Neural crest cell (in vitro differentiated cells): ENCODE results near the gene CTU1. TPM values are rescaled to one million over a fixed set of nuclear protein-coding genes. Genes with fewer than 3 reads are reported as not detected.

Source experiments
- DNase-seq: peaks from one replicate; pipeline ENCODE4 v3.0.0; 2021; ENCODE audit warnings: low read depth, mixed read lengths, low spot score
- H3K27ac Mint-ChIP-seq: one replicate; pipeline ENCODE4 v1.8.0; 2021; ENCODE audit warnings: mild to moderate bottlenecking, mixed read lengths; ENCODE audit not compliant: unreplicated experiment
- H3K27me3 Mint-ChIP-seq: 2 replicates; pipeline ENCODE4 v1.8.0; 2021; ENCODE audit warnings: low read depth, mild to moderate bottlenecking, mixed read lengths
- H3K36me3 Mint-ChIP-seq: 2 replicates; pipeline ENCODE4 v1.8.0; 2021; ENCODE audit warnings: low read depth, mild to moderate bottlenecking, mixed read lengths
- H3K4me1 Mint-ChIP-seq: 2 replicates; pipeline ENCODE4 v1.8.0; 2021; ENCODE audit warnings: mixed read lengths
- H3K4me3 Mint-ChIP-seq: one replicate; pipeline ENCODE4 v1.8.0; 2021; ENCODE audit warnings: mild to moderate bottlenecking, mixed read lengths
- H3K9me3 Mint-ChIP-seq: 2 replicates; pipeline ENCODE4 v1.8.0; 2021; ENCODE audit warnings: mixed read lengths
- CTCF ChIP-seq: fragments of 200-600 bp; sonication (generic); conservative IDR thresholded peaks from 2 replicates; pipeline ENCODE4 v1.5.0; 2021; ENCODE audit warnings: antibody characterized with exemption, mild to moderate bottlenecking
- total RNA-seq: library from RNA; stranded (reverse); gene quantifications from 2 replicates; pipeline ENCODE4 v1.2.1, GENCODE V29; 2021

The CTU1 gene
- total RNA-seq, 1 donor from 2014 or later: 8.4 TPM

GRCh38 chr19:51142119-51142518 is 33.9 kb upstream of the CTU1 start, which contains the start of gene SIGLEC7:
SIGLEC7 (plus strand) TSS chr19:51142301; CDS start chr19:51142370, 69 bp downstream.
- Mint-ChIP-seq H3K4me3 (no peak within 1 kb of the TSS), H3K4me1 (peaks cover 11% of the 10 kb centered on the region), H3K9me3 (no peaks in the 10 kb centered on the region), H3K36me3 (no peaks in the 10 kb centered on the region), H3K27ac (no peak within 1 kb of the TSS), H3K27me3 (peaks cover 24% of the 10 kb centered on the region)
- TF ChIP-seq CTCF: no peak
- no peak for DNase-seq

DNA sequence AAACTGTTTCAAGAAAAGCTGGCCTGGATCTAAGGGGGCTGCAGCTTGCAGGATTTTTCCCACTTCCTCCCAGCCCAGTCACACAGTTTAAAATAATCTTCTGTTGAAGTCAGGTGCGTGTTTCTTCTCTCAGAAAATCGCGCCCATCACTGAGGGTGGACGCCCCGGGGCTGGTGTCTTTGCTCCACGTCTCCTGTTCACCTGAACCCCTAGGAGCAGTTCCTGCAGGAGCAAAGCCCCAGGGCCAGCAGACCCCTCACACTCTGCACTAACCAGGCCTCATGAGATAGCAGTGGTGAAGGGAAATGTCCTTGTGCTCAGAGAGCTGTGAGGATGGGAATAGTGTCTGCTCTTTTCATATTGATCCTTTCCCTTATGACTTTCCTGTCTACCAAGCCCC is 33.0 kb upstream of the CTU1 start:
- Mint-ChIP-seq H3K27me3 (peaks cover 26% of the 10 kb centered on the region), H3K9me3 (no peaks in the 10 kb centered on the region), H3K4me1 (peaks cover 11% of the 10 kb centered on the region), H3K27ac (no peak overlapping the region), H3K36me3 (no peaks in the 10 kb centered on the region), H3K4me3 (no peak overlapping the region)
- no peak for DNase-seq
- TF ChIP-seq CTCF: no peak

- H3K27ac Mint-ChIP-seq: no peak overlapping the region
- peaks cover 30% of the 10 kb centered on the region for H3K27me3 Mint-ChIP-seq
- H3K4me1 Mint-ChIP-seq: peaks cover 11% of the 10 kb centered on the region
- no peak for DNase-seq
- no peaks in the 10 kb centered on the region for H3K36me3 Mint-ChIP-seq
- TF ChIP-seq CTCF: no peak
- no peak overlapping the region for H3K4me3 Mint-ChIP-seq
- H3K9me3 Mint-ChIP-seq: no peaks in the 10 kb centered on the region
Observed at GRCh38 chr19:51140441-51140840, 32.2 kb upstream of the CTU1 start.

DNA sequence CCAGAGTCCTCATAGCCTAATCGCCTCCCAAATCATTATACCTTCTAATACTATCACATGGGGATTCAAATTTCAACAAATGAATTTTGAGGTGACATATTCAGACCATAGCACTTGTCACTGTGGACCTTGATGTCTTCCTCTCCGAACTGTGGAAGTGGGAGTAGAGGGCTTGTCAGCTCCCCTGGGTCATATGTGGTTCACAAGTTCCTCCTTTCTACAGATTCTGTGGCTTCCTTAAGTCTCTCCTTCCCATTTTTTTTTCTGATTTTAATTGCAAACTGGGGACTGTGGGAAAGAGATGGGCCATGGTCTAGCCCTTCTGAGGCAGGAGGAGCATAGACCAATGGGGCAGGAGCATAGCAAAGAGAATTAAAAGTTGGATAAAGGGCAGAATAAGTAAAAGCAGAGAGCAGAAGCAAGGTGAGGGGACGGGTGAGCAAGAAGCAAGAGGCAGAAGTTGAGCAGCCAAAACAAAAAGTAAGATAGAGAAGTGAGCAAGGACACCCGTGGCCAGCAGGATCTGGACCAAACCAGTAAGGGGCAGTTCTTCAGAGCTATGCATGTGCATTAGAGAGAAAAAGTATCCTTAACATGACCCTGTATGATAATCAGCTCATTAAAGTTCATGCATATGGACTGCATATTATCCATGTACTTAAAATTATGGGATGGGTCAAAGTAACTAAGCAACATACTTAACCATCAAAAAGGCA is 31.2 kb upstream of the CTU1 start:
- no peak for TF ChIP-seq CTCF
- Mint-ChIP-seq H3K27me3 (peaks cover 33% of the 10 kb centered on the region), H3K9me3 (peaks cover 6% of the 10 kb centered on the region), H3K27ac (no peak overlapping the region), H3K36me3 (peaks cover 2% of the 10 kb centered on the region), H3K4me1 (peaks cover 11% of the 10 kb centered on the region), H3K4me3 (no peak overlapping the region)
- DNase-seq: no peak

DNA sequence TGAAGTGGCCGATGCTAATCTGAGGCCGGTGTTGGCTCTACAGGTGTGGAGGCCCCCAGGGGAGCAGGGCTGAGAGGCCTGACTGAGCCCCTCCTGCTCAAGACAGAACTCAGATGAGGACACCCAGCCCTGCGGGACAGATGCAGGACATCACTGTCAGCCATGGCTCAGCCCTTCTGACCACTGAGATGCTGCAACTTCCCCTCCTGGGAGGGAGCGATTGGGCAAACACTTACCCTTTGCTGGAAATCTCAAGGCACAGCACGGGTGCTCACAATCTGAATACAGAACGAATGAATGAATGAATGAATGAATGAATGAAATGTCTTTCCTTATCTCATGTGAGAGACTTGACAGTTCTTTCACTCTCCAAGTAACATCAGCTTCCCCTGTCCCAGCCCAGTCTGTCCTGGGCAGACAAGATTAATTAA is 30.4 kb upstream of the CTU1 start:
- DNase-seq: no peak
- Mint-ChIP-seq H3K36me3 (peaks cover 2% of the 10 kb centered on the region), H3K9me3 (peaks cover 6% of the 10 kb centered on the region), H3K27me3 (peaks cover 33% of the 10 kb centered on the region), H3K27ac (no peak overlapping the region), H3K4me1 (peaks cover 11% of the 10 kb centered on the region), H3K4me3 (no peak overlapping the region)
- TF ChIP-seq CTCF: no peak
